ENCODE data around the gene DSG3. TPM values are rescaled to one million over a fixed set of nuclear protein-coding genes. Genes with fewer than 3 reads are reported as not detected.
"Not testable (repeated sequence)": the region's sequence is repeated elsewhere in the genome, so short reads cannot be mapped to it uniquely, and the experiment has no call there.

DSG3 gene
- polyA plus RNA-seq, 1 donor: 0.15 TPM

DNA sequence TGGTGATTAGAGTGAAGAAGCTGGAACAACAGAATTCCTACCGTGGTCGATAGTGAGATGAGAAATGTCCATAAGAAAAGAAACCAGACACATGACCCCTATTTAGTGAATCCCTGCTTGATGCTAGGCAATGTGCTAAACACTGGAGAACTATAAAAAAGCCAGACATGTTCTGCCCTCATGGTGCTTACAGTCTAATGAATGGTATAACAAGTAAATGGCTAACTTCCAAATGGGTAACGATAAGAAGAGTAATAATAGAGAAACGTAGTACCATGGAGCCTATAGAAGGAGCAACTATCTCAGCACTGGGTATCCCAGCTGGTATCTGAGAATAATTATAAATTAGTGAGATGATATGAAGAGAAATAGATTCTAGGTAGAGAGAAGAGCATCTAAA is 55.5 kb downstream of the DSG3 start:
- Histone ChIP-seq H3K4me1 (ENCODE audit: control insufficient read depth, insufficient read depth, low read length) (peaks cover 4% of the 10 kb centered on the region), H3K4me3 (ENCODE audit: low read length) (no peak overlapping the region), H3K9me3 (ENCODE audit: control insufficient read depth, low read depth, low read length) (no peaks in the 10 kb centered on the region), H3K27me3 (ENCODE audit: control insufficient read depth, insufficient read depth, low read length) (no peaks in the 10 kb centered on the region), H3K27ac (ENCODE audit: low read length) (no peak overlapping the region), H3K36me3 (ENCODE audit: control insufficient read depth, insufficient read depth, low read length) (no peaks in the 10 kb centered on the region)
- WGBS (ENCODE audit: insufficient coverage, low lambda C conversion rate): no CpG with 5 or more reads among the region's 4 CpGs
- no peak for DNase-seq

DNA sequence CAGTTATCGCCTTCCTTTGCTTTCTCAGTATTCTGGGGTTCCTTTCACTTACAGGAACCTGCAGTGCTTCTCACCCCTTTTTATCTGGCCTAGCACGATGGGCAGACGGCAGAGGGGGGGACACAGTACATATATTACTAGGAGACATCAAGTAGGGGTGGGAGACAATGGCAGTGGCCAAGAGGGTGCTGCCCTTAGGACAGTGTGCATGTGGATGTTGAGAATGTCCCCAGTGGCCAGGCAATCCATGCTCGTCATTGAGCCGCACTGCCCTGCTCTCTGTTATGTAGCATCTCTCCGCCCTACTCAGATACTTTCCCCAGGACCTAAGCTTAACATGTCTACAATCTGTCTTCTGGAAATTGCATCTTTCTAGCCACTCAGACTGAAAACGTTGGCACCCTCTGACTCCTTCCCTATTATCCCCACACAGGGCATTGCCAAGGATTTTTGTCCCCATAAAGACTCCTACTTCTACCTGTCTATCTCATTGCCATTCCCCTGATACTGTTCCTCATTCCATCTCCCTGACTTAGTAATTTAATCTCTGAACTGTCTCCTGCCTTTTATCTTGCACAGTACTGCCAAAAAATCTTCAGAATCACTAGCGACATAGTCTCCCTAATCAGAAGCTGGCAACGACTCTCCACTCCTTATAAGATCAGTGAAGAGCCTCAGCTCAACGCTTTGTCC is 57.1 kb downstream of the DSG3 start:
- Histone ChIP-seq H3K36me3 (ENCODE audit: control insufficient read depth, insufficient read depth, low read length) (no peaks in the 10 kb centered on the region), H3K4me3 (ENCODE audit: low read length) (no peak overlapping the region), H3K4me1 (ENCODE audit: control insufficient read depth, insufficient read depth, low read length) (peaks cover 4% of the 10 kb centered on the region), H3K27me3 (ENCODE audit: control insufficient read depth, insufficient read depth, low read length) (no peaks in the 10 kb centered on the region), H3K27ac (ENCODE audit: low read length) (peak overlapping the region; percentile 44), H3K9me3 (ENCODE audit: control insufficient read depth, low read depth, low read length) (no peaks in the 10 kb centered on the region)
- no peak for DNase-seq
- WGBS (ENCODE audit: insufficient coverage, low lambda C conversion rate): 48% methylated on average over 3 of the region's 10 CpGs

DNA sequence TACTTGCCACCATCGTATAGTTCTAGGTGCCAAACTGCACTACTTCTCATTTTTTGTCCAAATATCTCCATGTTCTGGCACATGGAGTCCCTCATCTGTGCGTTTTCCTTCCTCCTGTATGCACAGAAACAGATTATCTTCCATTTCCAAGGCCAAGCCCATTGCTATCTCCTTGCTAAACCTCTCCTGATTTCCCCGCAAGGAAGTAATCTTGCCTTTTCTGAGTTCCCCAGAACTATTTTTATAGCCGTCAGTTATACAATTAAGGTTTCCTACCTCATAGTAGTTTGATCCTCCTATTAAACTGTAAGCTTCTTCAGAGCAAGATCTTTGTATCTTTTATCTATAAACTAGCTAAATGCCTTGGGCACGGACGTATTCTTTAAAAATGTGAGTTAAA is 57.6 kb downstream of the DSG3 start:
- Histone ChIP-seq H3K27me3 (ENCODE audit: control insufficient read depth, insufficient read depth, low read length) (no peaks in the 10 kb centered on the region), H3K9me3 (ENCODE audit: control insufficient read depth, low read depth, low read length) (no peaks in the 10 kb centered on the region), H3K4me1 (ENCODE audit: control insufficient read depth, insufficient read depth, low read length) (peaks cover 4% of the 10 kb centered on the region), H3K4me3 (ENCODE audit: low read length) (no peak overlapping the region), H3K36me3 (ENCODE audit: control insufficient read depth, insufficient read depth, low read length) (no peaks in the 10 kb centered on the region), H3K27ac (ENCODE audit: low read length) (peak overlapping the region; percentile 44)
- peak in 1 of 2 donors; percentile 44 for DNase-seq
- 31% methylated on average over 4 of the region's 6 CpGs for WGBS (ENCODE audit: insufficient coverage, low lambda C conversion rate)

DNA sequence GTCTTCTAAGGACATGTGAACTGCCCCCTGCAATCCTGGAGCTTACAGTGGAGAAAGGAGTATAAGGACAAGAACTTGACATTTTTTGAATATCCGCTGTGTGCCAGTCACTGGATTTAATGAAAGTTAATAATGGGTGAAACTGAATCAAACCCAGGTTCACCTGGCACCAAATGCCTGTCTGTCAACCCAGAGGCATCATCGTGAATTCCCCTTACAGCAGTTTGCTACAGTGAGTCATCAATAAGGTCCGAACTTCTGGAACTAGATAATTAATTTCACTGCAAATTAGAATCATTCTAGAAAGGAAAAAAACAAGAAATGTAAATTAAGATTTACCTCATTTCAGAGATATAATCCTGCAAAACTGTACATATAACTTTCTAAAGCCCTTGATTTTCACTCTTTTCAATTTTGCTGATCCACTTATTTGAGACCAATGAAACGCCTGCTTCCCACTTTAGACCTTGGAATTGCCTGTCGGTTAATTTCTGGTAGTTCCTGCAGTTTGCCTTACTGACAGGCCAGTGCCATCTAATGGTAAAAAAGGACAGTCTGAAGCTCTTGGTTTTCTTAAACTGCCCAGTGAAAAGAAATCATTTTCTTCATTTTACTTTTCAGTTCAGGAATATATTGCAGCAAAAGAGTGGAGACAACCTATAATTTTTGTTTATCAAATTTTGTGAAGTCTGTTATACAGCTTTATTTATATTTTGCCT is 58.6 kb downstream of the DSG3 start:
- no peaks in the 10 kb centered on the region for H3K9me3 ChIP-seq (ENCODE audit: control insufficient read depth, low read depth, low read length)
- peaks cover 8% of the 10 kb centered on the region for H3K4me1 ChIP-seq (ENCODE audit: control insufficient read depth, insufficient read depth, low read length)
- no peaks in the 10 kb centered on the region for H3K36me3 ChIP-seq (ENCODE audit: control insufficient read depth, insufficient read depth, low read length)
- peak in 1 of 2 donors; percentile 42 for DNase-seq
- no peaks in the 10 kb centered on the region for H3K27me3 ChIP-seq (ENCODE audit: control insufficient read depth, insufficient read depth, low read length)
- no peak overlapping the region for H3K27ac ChIP-seq (ENCODE audit: low read length)
- H3K4me3 ChIP-seq (ENCODE audit: low read length): no peak overlapping the region
- 70% methylated on average over 2 of the region's 5 CpGs for WGBS (ENCODE audit: insufficient coverage, low lambda C conversion rate)

DNA sequence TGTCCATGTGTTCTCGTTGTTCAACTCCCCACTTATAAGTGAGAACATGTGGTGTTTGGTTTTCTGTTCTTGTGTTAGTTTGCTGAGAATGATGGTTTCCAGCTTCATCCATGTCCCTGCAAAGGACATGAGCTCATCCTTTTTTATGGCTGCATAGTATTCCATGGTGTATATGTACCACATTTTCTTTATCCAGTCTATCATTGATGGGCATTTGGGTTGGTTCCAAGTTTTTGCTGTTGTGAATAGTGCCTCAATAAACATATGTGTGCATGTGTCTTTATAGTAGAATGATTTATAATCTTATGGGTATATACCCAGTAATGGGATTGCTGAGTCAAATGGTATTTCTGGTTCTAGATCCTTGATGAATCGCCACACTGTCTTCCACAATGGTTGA is 59.6 kb downstream of the DSG3 start:
- not testable (repeated sequence) for H3K9me3 ChIP-seq (ENCODE audit: control insufficient read depth, low read depth, low read length); H3K4me3 ChIP-seq (ENCODE audit: low read length); H3K36me3 ChIP-seq (ENCODE audit: control insufficient read depth, insufficient read depth, low read length); DNase-seq; H3K27ac ChIP-seq (ENCODE audit: low read length); H3K27me3 ChIP-seq (ENCODE audit: control insufficient read depth, insufficient read depth, low read length)
- WGBS (ENCODE audit: insufficient coverage, low lambda C conversion rate): 100% methylated on average over 1 of the region's 2 CpGs
- H3K4me1 ChIP-seq (ENCODE audit: control insufficient read depth, insufficient read depth, low read length): peaks cover 13% of the 10 kb centered on the region

DNA sequence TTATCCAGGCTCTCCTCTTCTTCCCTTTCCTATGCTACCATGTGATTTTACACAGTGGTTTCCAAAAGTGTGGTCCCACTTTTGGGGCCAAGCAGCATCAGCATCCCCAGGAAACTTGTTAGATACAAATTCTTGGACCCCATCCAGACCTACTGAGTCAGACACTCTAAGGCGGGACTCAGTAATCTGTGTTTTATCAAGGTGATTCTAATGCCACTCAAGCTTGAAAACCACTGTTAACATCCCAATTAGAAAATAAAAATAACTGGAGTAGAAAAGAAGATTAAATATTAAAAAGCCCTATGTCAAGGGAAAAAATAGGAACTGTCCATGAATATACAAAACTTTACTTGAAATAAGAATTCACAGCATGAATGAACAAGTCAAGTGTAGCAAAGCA is 61.2 kb downstream of the DSG3 start:
- WGBS (ENCODE audit: insufficient coverage, low lambda C conversion rate): 100% methylated on average over 1 of the region's 1 CpG

DNA sequence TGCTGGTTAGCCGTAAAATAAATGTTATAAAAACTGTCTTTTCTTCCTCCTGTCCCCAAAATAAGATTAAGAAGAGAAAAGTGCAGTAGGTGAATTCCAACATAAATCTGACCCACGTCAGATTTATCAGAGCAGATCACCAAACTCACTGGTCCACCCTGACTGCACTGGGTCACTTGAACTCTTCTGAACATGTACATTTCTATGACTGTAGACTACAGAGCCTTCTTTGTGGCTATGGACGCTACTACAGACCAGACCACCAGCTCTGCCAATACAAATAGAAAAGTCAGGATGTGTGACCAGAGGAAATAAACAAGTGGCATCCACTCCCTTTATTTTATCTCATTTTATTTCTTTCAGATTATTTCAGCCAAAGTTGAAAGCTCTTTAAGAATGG is 62.0 kb downstream of the DSG3 start:
- Histone ChIP-seq H3K4me3 (ENCODE audit: low read length) (no peak overlapping the region), H3K27ac (ENCODE audit: low read length) (peak overlapping the region; percentile 31), H3K27me3 (ENCODE audit: control insufficient read depth, insufficient read depth, low read length) (no peaks in the 10 kb centered on the region), H3K4me1 (ENCODE audit: control insufficient read depth, insufficient read depth, low read length) (peaks cover 32% of the 10 kb centered on the region), H3K36me3 (ENCODE audit: control insufficient read depth, insufficient read depth, low read length) (no peaks in the 10 kb centered on the region), H3K9me3 (ENCODE audit: control insufficient read depth, low read depth, low read length) (no peaks in the 10 kb centered on the region)
- no peak for DNase-seq
- WGBS (ENCODE audit: insufficient coverage, low lambda C conversion rate): no CpG with 5 or more reads among the region's 3 CpGs

More for the DNA sequence above, 61.2 kb downstream of the DSG3 start:
- no peak for DNase-seq
- no peak overlapping the region for H3K27ac ChIP-seq (ENCODE audit: low read length)
- H3K36me3 ChIP-seq (ENCODE audit: control insufficient read depth, insufficient read depth, low read length): no peaks in the 10 kb centered on the region
- H3K27me3 ChIP-seq (ENCODE audit: control insufficient read depth, insufficient read depth, low read length): no peaks in the 10 kb centered on the region
- no peaks in the 10 kb centered on the region for H3K9me3 ChIP-seq (ENCODE audit: control insufficient read depth, low read depth, low read length)
- H3K4me1 ChIP-seq (ENCODE audit: control insufficient read depth, insufficient read depth, low read length): peaks cover 28% of the 10 kb centered on the region
- H3K4me3 ChIP-seq (ENCODE audit: low read length): no peak overlapping the region

DNA sequence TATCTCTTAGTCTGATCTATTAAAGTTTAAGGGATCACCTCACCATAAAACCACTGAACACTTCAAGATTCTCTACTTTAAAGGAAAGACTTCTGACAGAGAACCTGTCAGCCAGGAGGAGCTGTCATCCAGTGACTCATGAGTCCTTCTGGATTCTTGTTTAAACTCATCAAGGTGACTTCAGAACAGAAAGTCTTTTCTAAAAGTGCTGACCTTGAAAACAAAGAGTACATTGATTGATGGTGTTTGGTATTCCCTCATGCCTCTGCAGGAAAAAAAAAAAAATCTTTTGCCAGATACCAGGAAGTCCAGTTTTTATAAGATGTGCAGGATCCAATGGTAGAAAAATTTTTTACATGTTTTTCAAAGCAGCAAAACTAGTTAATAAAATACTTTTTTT is 62.8 kb downstream of the DSG3 start:
- H3K9me3 ChIP-seq (ENCODE audit: control insufficient read depth, low read depth, low read length): no peaks in the 10 kb centered on the region
- H3K4me1 ChIP-seq (ENCODE audit: control insufficient read depth, insufficient read depth, low read length): peaks cover 32% of the 10 kb centered on the region
- H3K27me3 ChIP-seq (ENCODE audit: control insufficient read depth, insufficient read depth, low read length): no peaks in the 10 kb centered on the region
- H3K4me3 ChIP-seq (ENCODE audit: low read length): no peak overlapping the region
- DNase-seq: peak; percentile 42 to 66
- peak overlapping the region; percentile 31 for H3K27ac ChIP-seq (ENCODE audit: low read length)
- no peaks in the 10 kb centered on the region for H3K36me3 ChIP-seq (ENCODE audit: control insufficient read depth, insufficient read depth, low read length)

DNA sequence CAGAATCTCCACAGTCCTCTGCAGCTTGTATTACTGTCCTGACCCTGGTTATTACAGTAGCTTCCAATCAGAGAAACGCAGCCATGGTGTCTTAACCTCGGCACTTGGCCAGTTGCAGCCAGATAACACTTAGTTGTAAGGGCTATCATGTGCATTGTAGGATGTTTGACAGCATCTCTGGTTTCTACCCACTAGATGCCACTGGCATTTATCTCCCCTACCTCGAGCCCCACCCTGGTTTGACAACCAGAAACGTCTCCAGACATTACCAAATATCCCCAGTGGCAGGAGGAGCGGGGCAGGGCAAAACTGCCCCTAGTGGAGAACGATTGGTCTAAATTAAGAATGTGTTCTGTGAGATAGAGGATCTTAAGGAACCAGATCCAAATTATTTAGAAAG is 63.6 kb downstream of the DSG3 start:
- H3K4me3 ChIP-seq (ENCODE audit: low read length): no peak overlapping the region
- H3K27ac ChIP-seq (ENCODE audit: low read length): peak overlapping the region; percentile 31
- WGBS (ENCODE audit: insufficient coverage, low lambda C conversion rate): no CpG with 5 or more reads among the region's 6 CpGs
- DNase-seq: no peak
- peaks cover 32% of the 10 kb centered on the region for H3K4me1 ChIP-seq (ENCODE audit: control insufficient read depth, insufficient read depth, low read length)
- H3K9me3 ChIP-seq (ENCODE audit: control insufficient read depth, low read depth, low read length): no peaks in the 10 kb centered on the region
- no peaks in the 10 kb centered on the region for H3K36me3 ChIP-seq (ENCODE audit: control insufficient read depth, insufficient read depth, low read length)
- H3K27me3 ChIP-seq (ENCODE audit: control insufficient read depth, insufficient read depth, low read length): no peaks in the 10 kb centered on the region

DNA sequence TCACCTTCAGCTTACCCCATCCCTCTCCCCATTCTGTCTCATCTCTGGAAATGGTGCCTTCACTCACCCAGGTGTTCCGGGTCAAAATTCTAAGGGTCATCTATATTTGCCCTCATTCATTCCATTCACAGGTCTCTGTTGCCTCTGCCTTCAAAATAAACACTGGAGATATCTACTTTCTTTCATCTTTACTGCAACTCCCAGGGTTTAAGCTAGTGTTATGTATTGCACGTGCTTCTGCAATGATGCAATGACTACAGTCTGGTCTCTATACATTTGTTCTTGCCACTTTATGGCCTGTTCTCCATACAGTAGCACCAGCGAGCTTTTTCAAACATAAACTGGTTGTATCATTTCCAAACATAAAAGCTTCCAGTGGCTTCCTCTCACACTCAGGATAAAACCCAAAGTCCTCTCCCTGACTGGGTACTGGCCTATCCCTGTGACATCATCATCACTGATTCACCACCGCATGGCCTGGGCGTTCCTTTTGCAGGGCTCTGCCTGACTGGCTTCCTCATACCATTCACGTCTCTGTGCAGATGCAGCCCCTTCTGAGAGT is 64.7 kb downstream of the DSG3 start:
- H3K4me1 ChIP-seq (ENCODE audit: control insufficient read depth, insufficient read depth, low read length): peaks cover 32% of the 10 kb centered on the region
- peak overlapping the region; percentile 91 for H3K27ac ChIP-seq (ENCODE audit: low read length)
- H3K36me3 ChIP-seq (ENCODE audit: control insufficient read depth, insufficient read depth, low read length): no peaks in the 10 kb centered on the region
- no peaks in the 10 kb centered on the region for H3K9me3 ChIP-seq (ENCODE audit: control insufficient read depth, low read depth, low read length)
- 0% methylated on average over 1 of the region's 6 CpGs for WGBS (ENCODE audit: insufficient coverage, low lambda C conversion rate)
- H3K27me3 ChIP-seq (ENCODE audit: control insufficient read depth, insufficient read depth, low read length): no peaks in the 10 kb centered on the region
- H3K4me3 ChIP-seq (ENCODE audit: low read length): no peak overlapping the region
- peak; percentile 91 to 96 for DNase-seq
